ENCODE results near the gene CD63. TPM values are rescaled to one million over a fixed set of nuclear protein-coding genes. Genes with fewer than 3 reads are reported as not detected.
"Not testable (repeated sequence)": the region's sequence is repeated elsewhere in the genome, so short reads cannot be mapped to it uniquely, and the experiment has no call there.

The CD63 gene
- 1,417 and 1,738 TPM in 2 replicates for total RNA-seq (2014; rRNA removed; shearing (Covaris generic))

GRCh38 chr12:55728939-55729818, at the start of gene CD63:
CD63 (minus strand) TSS chr12:55729009; CDS start chr12:55728341, 668 bp downstream.
- peak; percentile 93 for DNase-seq (ENCODE audit: low read depth)

- DNase-seq (ENCODE audit: low read depth): no peak
Measured at GRCh38 chr12:55777856-55778255, 49.0 kb upstream of the CD63 start.

- DNase-seq (ENCODE audit: low read depth): no peak
Measured at GRCh38 chr12:55771736-55772135, 42.9 kb upstream of the CD63 start.

GRCh38 chr12:55767156-55767555, 38.3 kb upstream of the CD63 start:
- DNase-seq (ENCODE audit: low read depth): no peak

- no peak for DNase-seq (ENCODE audit: low read depth)
Measured at GRCh38 chr12:55765736-55766290, 37.0 kb upstream of the CD63 start.

- DNase-seq (ENCODE audit: low read depth): no peak
Measured at GRCh38 chr12:55762646-55763045, 33.8 kb upstream of the CD63 start.

- DNase-seq (ENCODE audit: low read depth): no peak
Measured at GRCh38 chr12:55760663-55761062, 31.9 kb upstream of the CD63 start.

GRCh38 chr12:55758575-55758974, 29.8 kb upstream of the CD63 start:
- not testable (repeated sequence) for DNase-seq (ENCODE audit: low read depth)

- no peak for DNase-seq (ENCODE audit: low read depth)
Measured at GRCh38 chr12:55757701-55758100, 28.9 kb upstream of the CD63 start.

- no peak for DNase-seq (ENCODE audit: low read depth)
Measured at GRCh38 chr12:55755246-55755645, 26.4 kb upstream of the CD63 start.

GRCh38 chr12:55748230-55748993, 19.6 kb upstream of the CD63 start:
- no peak for DNase-seq (ENCODE audit: low read depth)

GRCh38 chr12:55746913-55747231, 18.1 kb upstream of the CD63 start:
- no peak for DNase-seq (ENCODE audit: low read depth)

- no peak for DNase-seq (ENCODE audit: low read depth)
Measured at GRCh38 chr12:55746174-55746912, 17.5 kb upstream of the CD63 start.

GRCh38 chr12:55745361-55746173, 16.8 kb upstream of the CD63 start:
- no peak for DNase-seq (ENCODE audit: low read depth)

- DNase-seq (ENCODE audit: low read depth): no peak
Measured at GRCh38 chr12:55744340-55745030, 15.7 kb upstream of the CD63 start.

GRCh38 chr12:55743406-55744339, 14.9 kb upstream of the CD63 start:
- peak; percentile 62 for DNase-seq (ENCODE audit: low read depth)

GRCh38 chr12:55742719-55743405, 14.1 kb upstream of the CD63 start, which contains the start of gene GDF11:
GDF11 (plus strand) TSS chr12:55743122; CDS start chr12:55743317, 195 bp downstream.
- DNase-seq (ENCODE audit: low read depth): peak; percentile 71

GRCh38 chr12:55741931-55742680, 13.3 kb upstream of the CD63 start:
- no peak for DNase-seq (ENCODE audit: low read depth)
